Measurements from ENCODE around the gene PPT2.
"Not testable (repeated sequence)": the region's sequence is repeated elsewhere in the genome, so short reads cannot be mapped to it uniquely, and the experiment has no call there.

Gene PPT2

GRCh38 chr6:32183030-32183429 is 29.1 kb downstream of the PPT2 start:
- Histone ChIP-seq H3K36me3 (peaks cover 21 to 66% (median 50%) of the 10 kb centered on the region in 3 donors), H3K27ac (peak overlapping the region; percentile 50 to 92), H3K9me3 (no peaks in the 10 kb centered on the region), H3K27me3 (no peaks in the 10 kb centered on the region), H3K4me3 (no peak overlapping the region), H3K4me1 (peaks cover 0 to 52% (median 38%) of the 10 kb centered on the region in 4 donors)
- no peak for TF ChIP-seq CTCF (IDR thresholded peaks at IDR 0.05)
- intact Hi-C loops (cut with DNase I; ENCODE audit: low total_unique reads): no loop called here
- no peak for DNase-seq

- TF ChIP-seq CTCF (IDR thresholded peaks at IDR 0.05): no peak
- no peaks in the 10 kb centered on the region for H3K9me3 ChIP-seq
- no peak overlapping the region for H3K4me3 ChIP-seq
- peaks cover 0 to 57% (median 43%) of the 10 kb centered on the region in 4 donors for H3K4me1 ChIP-seq
- H3K36me3 ChIP-seq: peaks cover 21 to 66% (median 50%) of the 10 kb centered on the region in 3 donors
- intact Hi-C loops (cut with DNase I; ENCODE audit: low total_unique reads): no loop called here
- H3K27ac ChIP-seq: peak overlapping the region; percentile 50 to 92
- no peaks in the 10 kb centered on the region for H3K27me3 ChIP-seq
- no peak for DNase-seq
Observed at GRCh38 chr6:32183483-32184083, 29.6 kb downstream of the PPT2 start.

GRCh38 chr6:32184084-32184640 is 30.2 kb downstream of the PPT2 start, which contains the start of gene AGER:
TSS of gene AGER (minus strand) at chr6:32184253. CDS start at chr6:32184222, 31 bp downstream.
- no peak for TF ChIP-seq CTCF (IDR thresholded peaks at IDR 0.05)
- H3K36me3 ChIP-seq: peaks cover 21 to 66% (median 50%) of the 10 kb centered on the region in 3 donors
- DNase-seq: peak in 1 of 2 donors; percentile 62
- peak within 1 kb of the TSS; percentile 76 to 92 for H3K27ac ChIP-seq
- no peaks in the 10 kb centered on the region for H3K27me3 ChIP-seq
- H3K4me3 ChIP-seq: no peak within 1 kb of the TSS
- intact Hi-C loops (cut with DNase I; ENCODE audit: low total_unique reads): no loop called here
- H3K4me1 ChIP-seq: peaks cover 0 to 58% (median 44%) of the 10 kb centered on the region in 4 donors
- H3K9me3 ChIP-seq: no peaks in the 10 kb centered on the region

GRCh38 chr6:32185681-32186131 is 31.8 kb downstream of the PPT2 start:
- H3K4me3 ChIP-seq; H3K27me3 ChIP-seq; intact Hi-C loops (cut with DNase I; ENCODE audit: low total_unique reads); H3K9me3 ChIP-seq: not testable (repeated sequence)
- H3K27ac ChIP-seq: peak overlapping the region; percentile 76 to 92
- peaks cover 20 to 54% (median 38%) of the 10 kb centered on the region in 3 donors for H3K36me3 ChIP-seq
- H3K4me1 ChIP-seq: peaks cover 0 to 53% (median 39%) of the 10 kb centered on the region in 4 donors
- peak; percentile 91 to 96 for DNase-seq

- H3K4me3 ChIP-seq; intact Hi-C loops (cut with DNase I; ENCODE audit: low total_unique reads); DNase-seq; H3K27me3 ChIP-seq; H3K9me3 ChIP-seq: not testable (repeated sequence)
- Histone ChIP-seq H3K4me1 (peaks cover 0 to 59% (median 41%) of the 10 kb centered on the region in 4 donors), H3K27ac (peak overlapping the region; percentile 76 to 92), H3K36me3 (peaks cover 14 to 48% (median 32%) of the 10 kb centered on the region in 3 donors)
Observed at GRCh38 chr6:32186151-32186840, 32.4 kb downstream of the PPT2 start.

GRCh38 chr6:32187009-32187709 is 33.2 kb downstream of the PPT2 start:
- intact Hi-C loops (cut with DNase I; ENCODE audit: low total_unique reads): no loop called here
- H3K27me3 ChIP-seq: no peaks in the 10 kb centered on the region
- no peak overlapping the region for H3K4me3 ChIP-seq
- H3K4me1 ChIP-seq: peaks cover 0 to 56% (median 42%) of the 10 kb centered on the region in 4 donors
- TF ChIP-seq CTCF (IDR thresholded peaks at IDR 0.05): no peak
- peaks cover 12 to 39% (median 31%) of the 10 kb centered on the region in 3 donors for H3K36me3 ChIP-seq
- DNase-seq: no peak
- H3K27ac ChIP-seq: peak overlapping the region; percentile 76 to 92
- H3K9me3 ChIP-seq: no peaks in the 10 kb centered on the region

- Histone ChIP-seq H3K4me1 (peaks cover 0 to 57% (median 45%) of the 10 kb centered on the region in 4 donors), H3K36me3 (peaks cover 12 to 32% (median 31%) of the 10 kb centered on the region in 3 donors), H3K27ac (peak overlapping the region; percentile 92 to 97), H3K4me3 (peak overlapping the region; percentile 86 to 92)
- peak in 1 of 2 donors; percentile 60 for DNase-seq
- intact Hi-C loops (cut with DNase I; ENCODE audit: low total_unique reads); H3K9me3 ChIP-seq; H3K27me3 ChIP-seq: not testable (repeated sequence)
Observed at GRCh38 chr6:32187725-32188380, 33.9 kb downstream of the PPT2 start.
